ENCODE measurements around the gene PLBD2. TPM values are rescaled to one million over a fixed set of nuclear protein-coding genes. Genes with fewer than 3 reads are reported as not detected.

The PLBD2 gene
- total RNA-seq, 1 donor from 2014 or later: 4.9 TPM

GRCh38 chr12:113407931-113408600 lies 49.7 kb downstream of the PLBD2 start:
- H3K9me3 Mint-ChIP-seq: no peaks in the 10 kb centered on the region
- H3K79me2 ChIP-seq (ENCODE audit: low read depth): no peaks in the 10 kb centered on the region
- H2AFZ ChIP-seq (replicated peaks): no peak overlapping the region
- H3K4me3 ChIP-seq: no peak overlapping the region
- H3K9ac ChIP-seq: no peak overlapping the region
- TF ChIP-seq EZH2phosphoT487 (IDR thresholded peaks at IDR 0.05) (no peak), EZH2 (IDR thresholded peaks at IDR 0.05) (no peak), CTCF (IDR thresholded peaks at IDR 0.05) (no peak)
- peaks cover 16% of the 10 kb centered on the region for H3K27me3 Mint-ChIP-seq (ENCODE audit: insufficient read depth, low read depth)
- H3K9me3 ChIP-seq (ENCODE audit: low read depth): no peaks in the 10 kb centered on the region
- H3K4me2 ChIP-seq: no peak overlapping the region
- no peaks in the 10 kb centered on the region for H3K27me3 ChIP-seq
- H3K4me1 Mint-ChIP-seq: peaks cover 2% of the 10 kb centered on the region
- no peaks in the 10 kb centered on the region for H3K36me3 Mint-ChIP-seq
- no peak overlapping the region for H3K4me3 Mint-ChIP-seq
- H3K27ac Mint-ChIP-seq: no peak overlapping the region
- H3K4me1 ChIP-seq: no peaks in the 10 kb centered on the region
- no peak overlapping the region for H3K27ac ChIP-seq
- H3F3A ChIP-seq (ENCODE audit: low read depth): no peaks in the 10 kb centered on the region
- H4K20me1 ChIP-seq (ENCODE audit: low read depth): no peaks in the 10 kb centered on the region
- DNase-seq (ENCODE audit: low spot score): no peak
- H3K36me3 ChIP-seq: no peaks in the 10 kb centered on the region

GRCh38 chr12:113408756-113409298 lies 50.4 kb downstream of the PLBD2 start:
- Histone ChIP-seq H3F3A (ENCODE audit: low read depth) (no peaks in the 10 kb centered on the region), H3K27me3 (no peaks in the 10 kb centered on the region), H2AFZ (replicated peaks) (no peak overlapping the region), H3K36me3 (no peaks in the 10 kb centered on the region), H3K27ac (no peak overlapping the region), H3K4me3 (no peak overlapping the region), H4K20me1 (ENCODE audit: low read depth) (no peaks in the 10 kb centered on the region), H3K4me2 (no peak overlapping the region), H3K9me3 (ENCODE audit: low read depth) (no peaks in the 10 kb centered on the region), H3K4me1 (no peaks in the 10 kb centered on the region), H3K9ac (no peak overlapping the region), H3K79me2 (ENCODE audit: low read depth) (no peaks in the 10 kb centered on the region)
- peaks cover 2% of the 10 kb centered on the region for H3K4me1 Mint-ChIP-seq
- H3K36me3 Mint-ChIP-seq: no peaks in the 10 kb centered on the region
- peaks cover 16% of the 10 kb centered on the region for H3K27me3 Mint-ChIP-seq (ENCODE audit: insufficient read depth, low read depth)
- TF ChIP-seq EZH2 (IDR thresholded peaks at IDR 0.05) (no peak), EZH2phosphoT487 (IDR thresholded peaks at IDR 0.05) (no peak), CTCF (IDR thresholded peaks at IDR 0.05) (no peak)
- no peaks in the 10 kb centered on the region for H3K9me3 Mint-ChIP-seq
- no peak overlapping the region for H3K4me3 Mint-ChIP-seq
- no peak overlapping the region for H3K27ac Mint-ChIP-seq
- no peak for DNase-seq (ENCODE audit: low spot score)

GRCh38 chr12:113409462-113410124 lies 51.2 kb downstream of the PLBD2 start:
- H3K4me1 Mint-ChIP-seq: no peaks in the 10 kb centered on the region
- H3K36me3 ChIP-seq: no peaks in the 10 kb centered on the region
- no peak overlapping the region for H3K4me3 ChIP-seq
- H3K27me3 Mint-ChIP-seq (ENCODE audit: insufficient read depth, low read depth): peaks cover 16% of the 10 kb centered on the region
- H3K36me3 Mint-ChIP-seq: no peaks in the 10 kb centered on the region
- DNase-seq (ENCODE audit: low spot score): no peak
- no peak overlapping the region for H2AFZ ChIP-seq (replicated peaks)
- no peak overlapping the region for H3K27ac Mint-ChIP-seq
- no peaks in the 10 kb centered on the region for H3K9me3 ChIP-seq (ENCODE audit: low read depth)
- no peaks in the 10 kb centered on the region for H3K79me2 ChIP-seq (ENCODE audit: low read depth)
- H3K9ac ChIP-seq: no peak overlapping the region
- no peak overlapping the region for H3K4me2 ChIP-seq
- no peaks in the 10 kb centered on the region for H3K27me3 ChIP-seq
- no peak overlapping the region for H3K4me3 Mint-ChIP-seq
- H4K20me1 ChIP-seq (ENCODE audit: low read depth): no peaks in the 10 kb centered on the region
- no peaks in the 10 kb centered on the region for H3K9me3 Mint-ChIP-seq
- no peak for TF ChIP-seq EZH2phosphoT487 (IDR thresholded peaks at IDR 0.05)
- TF ChIP-seq CTCF (IDR thresholded peaks at IDR 0.05): no peak
- no peak for TF ChIP-seq EZH2 (IDR thresholded peaks at IDR 0.05)
- H3K27ac ChIP-seq: no peak overlapping the region
- H3F3A ChIP-seq (ENCODE audit: low read depth): no peaks in the 10 kb centered on the region
- H3K4me1 ChIP-seq: no peaks in the 10 kb centered on the region

All from neural progenitor cell (in vitro differentiated cells).